Lower leg skin (tissue), 4 donors: ENCODE data around the gene PEBP1. TPM values are rescaled to one million over a fixed set of nuclear protein-coding genes. Genes with fewer than 3 reads are reported as not detected.

Source experiments
- DNase-seq, 2 donors: peaks; one replicate each; pipeline ENCODE4 v3.0.0-alpha.2; 2019; ENCODE audit warnings: low spot score in 2 of 2
- H3K4me3 ChIP-seq: fragments of 200-600 bp; sonication (generic); 2 replicates; pipeline ENCODE4 v1.5.1; 2017; ENCODE audit warnings: mild to moderate bottlenecking, low read depth; ENCODE audit not compliant: poor library complexity, severe bottlenecking
- CTCF ChIP-seq, 3 donors: fragments of 450-650 bp; IDR thresholded peaks; one replicate each; pipeline ENCODE4 v1.5.1; 2016; ENCODE audit warnings: antibody characterized with exemption in 3 of 3, mild to moderate bottlenecking in 3 of 3, moderate library complexity in 2 of 3
- POLR2A ChIP-seq, 2 donors: fragments of 450-650 bp; IDR thresholded peaks; one replicate each; pipeline ENCODE4 v1.6.1; 2016 to 2017; ENCODE audit warnings: antibody characterized with exemption in 2 of 2, mild to moderate bottlenecking in 1 of 2, moderate library complexity in 1 of 2
- WGBS, 2 donors: methylation state at CpG; one replicate each; pipeline ENCODE4 v1.1.5; 2018; 5-methylcytosine and 5-hydroxymethylcytosine counted together
- intact Hi-C: fragments of 100-400 bp; cut with DNase I; formaldehyde crosslinking; loops from one replicate; pipeline ENCODE4 v1.15.0; 2023; ENCODE audit warnings: low total_unique reads
- total RNA-seq, 4 donors: library from RNA; depleted of rRNA; stranded (reverse); fragments of >200 nt; gene quantifications; one replicate each; pipeline ENCODE4 v1.1.0, GENCODE V29; 2016

Gene PEBP1
- 100 to 1,000 TPM; 192 to 447 (median 328) TPM for total RNA-seq

- WGBS, 2 donors, result 0% methylated on average over 20 to 21 of the region's 70 CpGs
- H3K4me3 ChIP-seq, result peak within 1 kb of the TSS; percentile 96
- TF ChIP-seq POLR2A (IDR thresholded peaks at IDR 0.05) (peak in 1 of 2 donors; percentile 56), CTCF (IDR thresholded peaks at IDR 0.05) (peak in 1 of 3 donors; percentile 11)
- intact Hi-C loops, result no loop called here
- DNase-seq, result peak; percentile 95 to 99
Observed at GRCh38 chr12:118135788-118136558, at the start of gene PEBP1. TSS of gene PEBP1 (plus strand) at chr12:118136124. CDS start at chr12:118136210, 86 bp downstream.

- H3K4me3 ChIP-seq, result no peak overlapping the region
- intact Hi-C loops, result no loop called here
- no peak for DNase-seq
- TF ChIP-seq POLR2A (IDR thresholded peaks at IDR 0.05), result no peak
- no peak for TF ChIP-seq CTCF (IDR thresholded peaks at IDR 0.05)
- 89 to 90% methylated on average over 9 of the region's 9 CpGs for WGBS, 2 donors
Observed at GRCh38 chr12:118089782-118090181, 46.1 kb upstream of the PEBP1 start.

- H3K4me3 ChIP-seq, result no peak overlapping the region
- intact Hi-C loops, result no loop called here
- DNase-seq, result no peak
- WGBS, 2 donors, result 75 to 77% methylated on average over 3 of the region's 3 CpGs
- no peak for TF ChIP-seq POLR2A (IDR thresholded peaks at IDR 0.05)
- TF ChIP-seq CTCF (IDR thresholded peaks at IDR 0.05), result no peak
Observed at GRCh38 chr12:118094039-118094438, 41.9 kb upstream of the PEBP1 start.

- intact Hi-C loops, result no loop called here
- TF ChIP-seq POLR2A (IDR thresholded peaks at IDR 0.05), result no peak
- TF ChIP-seq CTCF (IDR thresholded peaks at IDR 0.05), result no peak
- no peak overlapping the region for H3K4me3 ChIP-seq
- 88 to 92% methylated on average over 3 of the region's 3 CpGs for WGBS, 2 donors
- DNase-seq, result no peak
Observed at GRCh38 chr12:118098401-118098800, 37.5 kb upstream of the PEBP1 start.

GRCh38 chr12:118098911-118099671, 36.8 kb upstream of the PEBP1 start:
- TF ChIP-seq CTCF (IDR thresholded peaks at IDR 0.05), result no peak
- TF ChIP-seq POLR2A (IDR thresholded peaks at IDR 0.05), result no peak
- no peak overlapping the region for H3K4me3 ChIP-seq
- DNase-seq, result no peak
- 53 to 67% methylated on average over 12 of the region's 12 CpGs for whole genome bisulfite sequencing, 2 donors
- intact Hi-C loops, result no loop called here
